Measurements from ENCODE around the gene CLSTN2. TPM values are rescaled to one million over a fixed set of nuclear protein-coding genes. Genes with fewer than 3 reads are reported as not detected.

CLSTN2 gene
- total RNA-seq, 1 experiment from 2014 or later: not detected

GRCh38 chr3:140363801-140364200, 428.8 kb downstream of the CLSTN2 start:
- intact Hi-C loops (cut with micrococcal nuclease; ENCODE audit: unreplicated experiment): loop anchor here (5.0 kb wide), 2 partner anchors 374 to 498 kb away; no protein-coding TSS in a partner anchor
- peak in 1 of 2 experiments; percentile 11 for DNase-seq
- H3K36me3 ChIP-seq (ENCODE audit: low read depth): no peaks in the 10 kb centered on the region
- H2AFZ ChIP-seq: no peak overlapping the region
- no peaks in the 10 kb centered on the region for H3K79me2 ChIP-seq (ENCODE audit: low read depth)
- H3K4me1 ChIP-seq (replicated peaks; ENCODE audit: insufficient read depth): no peaks in the 10 kb centered on the region
- H3K4me3 ChIP-seq: no peak overlapping the region
- H3K9me2 ChIP-seq (ENCODE audit: insufficient read depth): no peaks in the 10 kb centered on the region
- no peaks in the 10 kb centered on the region for H3K27me3 ChIP-seq (ENCODE audit: insufficient read depth, low read depth)
- H3K9me3 ChIP-seq (ENCODE audit: insufficient read depth, low read depth): no peaks in the 10 kb centered on the region
- POLR2A ChIA-PET (ENCODE audit: unreplicated experiment): no interaction called here
- BruUV-seq (replicated peaks): no TSS peak
- no peaks in the 10 kb centered on the region for H3F3A ChIP-seq (ENCODE audit: insufficient read depth, low read depth)
- CTCF ChIA-PET: no interaction called here
- no peaks in the 10 kb centered on the region for H4K20me1 ChIP-seq (ENCODE audit: insufficient read depth)
- no peak overlapping the region for H3K27ac ChIP-seq
- no peak overlapping the region for H3K4me2 ChIP-seq
- no peak for TF ChIP-seq EZH2 (IDR thresholded peaks at IDR 0.05; ENCODE audit: low read depth)
- TF ChIP-seq, protein P1, sequence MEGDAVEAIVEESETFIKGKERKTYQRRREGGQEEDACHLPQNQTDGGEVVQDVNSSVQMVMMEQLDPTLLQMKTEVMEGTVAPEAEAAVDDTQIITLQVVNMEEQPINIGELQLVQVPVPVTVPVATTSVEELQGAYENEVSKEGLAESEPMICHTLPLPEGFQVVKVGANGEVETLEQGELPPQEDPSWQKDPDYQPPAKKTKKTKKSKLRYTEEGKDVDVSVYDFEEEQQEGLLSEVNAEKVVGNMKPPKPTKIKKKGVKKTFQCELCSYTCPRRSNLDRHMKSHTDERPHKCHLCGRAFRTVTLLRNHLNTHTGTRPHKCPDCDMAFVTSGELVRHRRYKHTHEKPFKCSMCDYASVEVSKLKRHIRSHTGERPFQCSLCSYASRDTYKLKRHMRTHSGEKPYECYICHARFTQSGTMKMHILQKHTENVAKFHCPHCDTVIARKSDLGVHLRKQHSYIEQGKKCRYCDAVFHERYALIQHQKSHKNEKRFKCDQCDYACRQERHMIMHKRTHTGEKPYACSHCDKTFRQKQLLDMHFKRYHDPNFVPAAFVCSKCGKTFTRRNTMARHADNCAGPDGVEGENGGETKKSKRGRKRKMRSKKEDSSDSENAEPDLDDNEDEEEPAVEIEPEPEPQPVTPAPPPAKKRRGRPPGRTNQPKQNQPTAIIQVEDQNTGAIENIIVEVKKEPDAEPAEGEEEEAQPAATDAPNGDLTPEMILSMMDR (conservative IDR thresholded peaks at IDR 0.05): no peak

DNA sequence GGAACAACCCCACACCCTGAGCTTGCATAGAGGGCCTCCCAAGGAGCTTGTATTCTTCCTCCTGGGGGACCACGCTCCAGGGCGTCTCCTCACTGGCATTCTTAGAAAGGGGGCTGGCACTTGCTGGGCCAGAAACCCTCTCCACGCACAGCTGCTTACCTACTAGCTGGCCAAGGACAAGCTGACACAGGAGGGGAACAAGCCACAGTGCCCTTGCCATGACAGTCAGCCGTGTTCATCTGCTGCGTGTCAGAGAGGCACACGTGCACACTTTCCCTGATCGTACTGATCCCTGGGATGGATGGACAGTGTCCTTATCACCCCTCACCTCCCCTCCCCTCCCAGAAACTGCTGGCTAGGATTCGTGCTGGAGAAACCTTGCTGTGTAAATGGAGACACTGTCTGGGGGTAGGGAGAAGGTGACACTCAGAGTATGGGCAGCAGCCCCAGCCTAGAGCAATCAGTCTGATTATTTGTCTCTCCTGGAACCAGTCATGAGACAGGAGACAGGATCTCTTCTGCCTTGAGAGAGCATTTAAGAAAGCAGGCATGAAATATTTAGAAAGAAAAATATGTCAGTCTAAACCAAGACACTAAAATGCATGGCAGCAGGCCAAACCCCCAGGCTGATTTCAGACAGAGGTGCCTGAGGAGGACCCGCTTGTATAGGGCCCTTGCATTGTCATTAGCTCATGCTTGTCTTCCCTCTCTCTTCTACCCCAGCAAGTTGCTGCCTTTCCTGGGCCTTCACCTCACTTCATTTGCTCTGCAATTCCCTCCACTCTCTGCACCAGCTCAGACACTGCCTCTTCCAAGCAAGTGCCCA, 431.1 kb downstream of the CLSTN2 start:
- Histone ChIP-seq H4K20me1 (ENCODE audit: insufficient read depth) (no peaks in the 10 kb centered on the region), H3K27me3 (ENCODE audit: insufficient read depth, low read depth) (no peaks in the 10 kb centered on the region), H3K9me3 (ENCODE audit: insufficient read depth, low read depth) (no peaks in the 10 kb centered on the region), H3K36me3 (ENCODE audit: low read depth) (no peaks in the 10 kb centered on the region), H3K4me3 (no peak overlapping the region), H3K4me1 (replicated peaks; ENCODE audit: insufficient read depth) (no peaks in the 10 kb centered on the region), H2AFZ (no peak overlapping the region), H3K4me2 (no peak overlapping the region), H3K27ac (no peak overlapping the region), H3F3A (ENCODE audit: insufficient read depth, low read depth) (no peaks in the 10 kb centered on the region), H3K79me2 (ENCODE audit: low read depth) (no peaks in the 10 kb centered on the region), H3K9me2 (ENCODE audit: insufficient read depth) (no peaks in the 10 kb centered on the region)
- BruUV-seq (replicated peaks): no TSS peak
- CTCF ChIA-PET: interaction anchor here (0.6 kb wide), 1 partner anchor 44 kb away, joined by 4 read pairs; no protein-coding TSS in a partner anchor
- intact Hi-C loops (cut with micrococcal nuclease; ENCODE audit: unreplicated experiment): no loop called here
- POLR2A ChIA-PET (ENCODE audit: unreplicated experiment): no interaction called here
- no peak for TF ChIP-seq EZH2 (IDR thresholded peaks at IDR 0.05; ENCODE audit: low read depth)
- TF ChIP-seq, protein P1 (conservative IDR thresholded peaks at IDR 0.05): no peak
- peak in 1 of 2 experiments; percentile 16 for DNase-seq

- intact Hi-C loops (cut with micrococcal nuclease; ENCODE audit: unreplicated experiment): no loop called here
- ChIA-PET CTCF (no interaction called here), POLR2A (ENCODE audit: unreplicated experiment) (no interaction called here)
Observed at GRCh38 chr3:140368223-140368811, 433.3 kb downstream of the CLSTN2 start.

More at GRCh38 chr3:140368223-140368811, 433.3 kb downstream of the CLSTN2 start:
- no peaks in the 10 kb centered on the region for H3K4me1 ChIP-seq (replicated peaks; ENCODE audit: insufficient read depth)
- no peaks in the 10 kb centered on the region for H3K9me3 ChIP-seq (ENCODE audit: insufficient read depth, low read depth)
- no TSS peak for BruUV-seq (replicated peaks)
- no peak for DNase-seq
- H3K27ac ChIP-seq: no peak overlapping the region
- H3F3A ChIP-seq (ENCODE audit: insufficient read depth, low read depth): no peaks in the 10 kb centered on the region
- no peaks in the 10 kb centered on the region for H3K36me3 ChIP-seq (ENCODE audit: low read depth)
- H3K79me2 ChIP-seq (ENCODE audit: low read depth): no peaks in the 10 kb centered on the region
- no peaks in the 10 kb centered on the region for H4K20me1 ChIP-seq (ENCODE audit: insufficient read depth)
- H3K4me2 ChIP-seq: no peak overlapping the region
- H2AFZ ChIP-seq: no peak overlapping the region
- no peaks in the 10 kb centered on the region for H3K9me2 ChIP-seq (ENCODE audit: insufficient read depth)
- TF ChIP-seq, protein P1 (conservative IDR thresholded peaks at IDR 0.05): no peak
- no peak for TF ChIP-seq EZH2 (IDR thresholded peaks at IDR 0.05; ENCODE audit: low read depth)
- no peak overlapping the region for H3K4me3 ChIP-seq
- no peaks in the 10 kb centered on the region for H3K27me3 ChIP-seq (ENCODE audit: insufficient read depth, low read depth)

All from PC-9 (cell line).